ENCODE results near the gene RAP1B.
A peak's percentile ranks its signal among the peaks of the same experiment; 100 is the strongest.

The RAP1B gene

GRCh38 chr12:68565391-68565903 lies 45.3 kb upstream of the RAP1B start:
- Histone ChIP-seq H3K4me1 (ENCODE audit: insufficient read depth, low read length, poor library complexity, severe bottlenecking) (peaks cover 28% of the 10 kb centered on the region), H3K9ac (ENCODE audit: low read depth, low read length, poor library complexity, severe bottlenecking) (no peak overlapping the region), H2AFZ (ENCODE audit: low read length) (no peak overlapping the region), H3K79me2 (ENCODE audit: insufficient read depth, low read length) (no peaks in the 10 kb centered on the region), H3K4me3 (ENCODE audit: low read length, poor library complexity, severe bottlenecking) (peak overlapping the region; percentile 27), H3K9me2 (replicated peaks; ENCODE audit: low read depth, low read length) (no peaks in the 10 kb centered on the region), H3F3A (ENCODE audit: low read depth) (peaks cover 4% of the 10 kb centered on the region; the same call in 1 of the 2 replicates), H4K20me1 (ENCODE audit: insufficient read depth, low read length, poor library complexity, severe bottlenecking) (no peaks in the 10 kb centered on the region), H3K27me3 (ENCODE audit: insufficient read depth, low read length, poor library complexity, severe bottlenecking) (no peaks in the 10 kb centered on the region), H3K4me2 (ENCODE audit: low read depth, low read length, poor library complexity, severe bottlenecking) (peak overlapping the region; percentile 50), H3K9me3 (ENCODE audit: insufficient read depth, low read depth, low read length) (no peaks in the 10 kb centered on the region), H3K36me3 (ENCODE audit: insufficient read depth, low read length) (no peaks in the 10 kb centered on the region)
- TF ChIP-seq EZH2phosphoT487 (IDR thresholded peaks at IDR 0.05; ENCODE audit: borderline replicate concordance): no peak
- TF ChIP-seq CTCF (conservative IDR thresholded peaks at IDR 0.05; ENCODE audit: low read length): no peak

- Histone ChIP-seq H3K4me2 (ENCODE audit: low read depth, low read length, poor library complexity, severe bottlenecking) (no peak overlapping the region), H3K4me1 (ENCODE audit: insufficient read depth, low read length, poor library complexity, severe bottlenecking) (peaks cover 34% of the 10 kb centered on the region), H3K9ac (ENCODE audit: low read depth, low read length, poor library complexity, severe bottlenecking) (no peak overlapping the region), H3K4me3 (ENCODE audit: low read length, poor library complexity, severe bottlenecking) (no peak overlapping the region), H3K36me3 (ENCODE audit: insufficient read depth, low read length) (no peaks in the 10 kb centered on the region), H3K9me3 (ENCODE audit: insufficient read depth, low read depth, low read length) (no peaks in the 10 kb centered on the region), H3K79me2 (ENCODE audit: insufficient read depth, low read length) (no peaks in the 10 kb centered on the region), H3F3A (ENCODE audit: low read depth) (peaks cover 4% of the 10 kb centered on the region; the same call in 1 of the 2 replicates), H3K27me3 (ENCODE audit: insufficient read depth, low read length, poor library complexity, severe bottlenecking) (no peaks in the 10 kb centered on the region), H2AFZ (ENCODE audit: low read length) (no peak overlapping the region), H3K9me2 (replicated peaks; ENCODE audit: low read depth, low read length) (no peaks in the 10 kb centered on the region), H4K20me1 (ENCODE audit: insufficient read depth, low read length, poor library complexity, severe bottlenecking) (no peaks in the 10 kb centered on the region)
- TF ChIP-seq EZH2phosphoT487 (IDR thresholded peaks at IDR 0.05; ENCODE audit: borderline replicate concordance): no peak
- no peak for TF ChIP-seq CTCF (conservative IDR thresholded peaks at IDR 0.05; ENCODE audit: low read length)
These were observed 41.7 kb upstream of the RAP1B start for GRCh38 chr12:68568922-68569569.

- Histone ChIP-seq H3K9ac (ENCODE audit: low read depth, low read length, poor library complexity, severe bottlenecking) (no peak overlapping the region), H3K9me3 (ENCODE audit: insufficient read depth, low read depth, low read length) (no peaks in the 10 kb centered on the region), H3K9me2 (replicated peaks; ENCODE audit: low read depth, low read length) (no peaks in the 10 kb centered on the region), H4K20me1 (ENCODE audit: insufficient read depth, low read length, poor library complexity, severe bottlenecking) (no peaks in the 10 kb centered on the region), H3F3A (ENCODE audit: low read depth) (no peaks in the 10 kb centered on the region), H3K27me3 (ENCODE audit: insufficient read depth, low read length, poor library complexity, severe bottlenecking) (no peaks in the 10 kb centered on the region), H2AFZ (ENCODE audit: low read length) (no peak overlapping the region), H3K4me1 (ENCODE audit: insufficient read depth, low read length, poor library complexity, severe bottlenecking) (peaks cover 24% of the 10 kb centered on the region), H3K4me3 (ENCODE audit: low read length, poor library complexity, severe bottlenecking) (no peak overlapping the region), H3K4me2 (ENCODE audit: low read depth, low read length, poor library complexity, severe bottlenecking) (peak overlapping the region; percentile 25), H3K79me2 (ENCODE audit: insufficient read depth, low read length) (no peaks in the 10 kb centered on the region), H3K36me3 (ENCODE audit: insufficient read depth, low read length) (no peaks in the 10 kb centered on the region)
- TF ChIP-seq CTCF (conservative IDR thresholded peaks at IDR 0.05; ENCODE audit: low read length) (no peak), EZH2phosphoT487 (IDR thresholded peaks at IDR 0.05; ENCODE audit: borderline replicate concordance) (no peak)
These were observed 38.0 kb upstream of the RAP1B start for GRCh38 chr12:68572661-68573060.

Data from Loucy (cell line).